ENCODE data around the gene ATP6V0A4.

ATP6V0A4 gene

GRCh38 chr7:138797715-138798320 is at the start of gene ATP6V0A4, which contains the start of gene TMEM213:
Gene ATP6V0A4 (minus strand): TSS chr7:138798196. CDS start chr7:138771247, 26,949 bp downstream.
Gene TMEM213 (plus strand): TSS chr7:138797994. CDS start chr7:138798105, 111 bp downstream.
- H3K27ac ChIP-seq (ENCODE audit: low read length): no peak within 1 kb of the TSS
- no peaks in the 10 kb centered on the region for H3K79me2 ChIP-seq (ENCODE audit: insufficient read depth, low read length)
- DNase-seq (no peak), ATAC-seq (ENCODE audit: insufficient read depth, low read depth) (no peak)
- no peaks in the 10 kb centered on the region for H3K9me3 ChIP-seq (ENCODE audit: insufficient read depth, low read length, severe bottlenecking)
- H3K4me1 ChIP-seq (ENCODE audit: insufficient read depth, low read length): no peaks in the 10 kb centered on the region
- H3K4me2 ChIP-seq (ENCODE audit: insufficient read depth, low read length): no peak within 1 kb of the TSS
- no peak within 1 kb of the TSS for H3K9ac ChIP-seq (ENCODE audit: low read depth, low read length)
- no peaks in the 10 kb centered on the region for H3K36me3 ChIP-seq (ENCODE audit: insufficient read depth, low read length)
- H2AFZ ChIP-seq (ENCODE audit: low read depth, low read length): no peak within 1 kb of the TSS
- no peak within 1 kb of the TSS for H3K4me3 ChIP-seq (ENCODE audit: low read depth in 1 of 2, low read length in 2 of 2)
- H4K20me1 ChIP-seq (ENCODE audit: insufficient read depth, low read length): no peaks in the 10 kb centered on the region
- H3K27me3 ChIP-seq (ENCODE audit: insufficient read depth, low read length, poor library complexity): no peaks in the 10 kb centered on the region
- TF ChIP-seq EZH2 (IDR thresholded peaks at IDR 0.05; ENCODE audit: borderline replicate concordance, low read depth, low read length, severe bottlenecking): no peak
- TF ChIP-seq CTCF (IDR thresholded peaks at IDR 0.05; ENCODE audit: borderline replicate concordance, extremely low read depth, low read length, poor library complexity, severe bottlenecking): no peak

- Histone ChIP-seq H3K4me2 (ENCODE audit: insufficient read depth, low read length) (no peak overlapping the region), H3K27me3 (ENCODE audit: insufficient read depth, low read length, poor library complexity) (no peaks in the 10 kb centered on the region), H3K79me2 (ENCODE audit: insufficient read depth, low read length) (no peaks in the 10 kb centered on the region), H3K9me3 (ENCODE audit: insufficient read depth, low read length, severe bottlenecking) (no peaks in the 10 kb centered on the region), H3K27ac (ENCODE audit: low read length) (no peak overlapping the region), H3K4me1 (ENCODE audit: insufficient read depth, low read length) (no peaks in the 10 kb centered on the region), H2AFZ (ENCODE audit: low read depth, low read length) (no peak overlapping the region), H3K9ac (ENCODE audit: low read depth, low read length) (no peak overlapping the region), H4K20me1 (ENCODE audit: insufficient read depth, low read length) (no peaks in the 10 kb centered on the region), H3K36me3 (ENCODE audit: insufficient read depth, low read length) (peaks cover 3% of the 10 kb centered on the region; the same call in 1 of the 2 replicates), H3K4me3 (ENCODE audit: low read depth in 1 of 2, low read length in 2 of 2) (no peak overlapping the region)
- DNase-seq (no peak), ATAC-seq (ENCODE audit: insufficient read depth, low read depth) (no peak)
- TF ChIP-seq CTCF (IDR thresholded peaks at IDR 0.05; ENCODE audit: borderline replicate concordance, extremely low read depth, low read length, poor library complexity, severe bottlenecking) (no peak), EZH2 (IDR thresholded peaks at IDR 0.05; ENCODE audit: borderline replicate concordance, low read depth, low read length, severe bottlenecking) (no peak)
Observed at GRCh38 chr7:138845711-138846110, 47.7 kb upstream of the ATP6V0A4 start.

GRCh38 chr7:138843632-138844580 is 45.9 kb upstream of the ATP6V0A4 start:
- no peak overlapping the region for H3K27ac ChIP-seq (ENCODE audit: low read length)
- no peak overlapping the region for H2AFZ ChIP-seq (ENCODE audit: low read depth, low read length)
- H3K9me3 ChIP-seq (ENCODE audit: insufficient read depth, low read length, severe bottlenecking): no peaks in the 10 kb centered on the region
- no peak for TF ChIP-seq CTCF (IDR thresholded peaks at IDR 0.05; ENCODE audit: borderline replicate concordance, extremely low read depth, low read length, poor library complexity, severe bottlenecking)
- no peak for TF ChIP-seq EZH2 (IDR thresholded peaks at IDR 0.05; ENCODE audit: borderline replicate concordance, low read depth, low read length, severe bottlenecking)
- no peak overlapping the region for H3K4me2 ChIP-seq (ENCODE audit: insufficient read depth, low read length)
- no peaks in the 10 kb centered on the region for H3K4me1 ChIP-seq (ENCODE audit: insufficient read depth, low read length)
- DNase-seq (no peak), ATAC-seq (ENCODE audit: insufficient read depth, low read depth) (no peak; the same call in 2 of the 3 replicates)
- no peak overlapping the region for H3K9ac ChIP-seq (ENCODE audit: low read depth, low read length)
- no peaks in the 10 kb centered on the region for H4K20me1 ChIP-seq (ENCODE audit: insufficient read depth, low read length)
- no peaks in the 10 kb centered on the region for H3K27me3 ChIP-seq (ENCODE audit: insufficient read depth, low read length, poor library complexity)
- no peaks in the 10 kb centered on the region for H3K79me2 ChIP-seq (ENCODE audit: insufficient read depth, low read length)
- H3K36me3 ChIP-seq (ENCODE audit: insufficient read depth, low read length): no peaks in the 10 kb centered on the region; the same call in 1 of the 2 replicates
- no peak overlapping the region for H3K4me3 ChIP-seq (ENCODE audit: low read depth in 1 of 2, low read length in 2 of 2)
